K562 (cell line): ENCODE measurements around the gene OTULIN. TPM values are rescaled to one million over a fixed set of nuclear protein-coding genes. Genes with fewer than 3 reads are reported as not detected.

Experiments used
- CHD7 ChIP-seq: fragments of 200-600 bp; sonication (generic); IDR thresholded peaks from one replicate; pipeline ENCODE4 v1.6.1; 2012; ENCODE audit warnings: mild to moderate bottlenecking, low read depth, low read length, inconsistent platforms
- E2F5 ChIP-seq: sonication (generic); formaldehyde crosslinking; IDR thresholded peaks from 2 replicates; pipeline ENCODE4 v1.8.0; 2022; ENCODE audit warnings: mild to moderate bottlenecking, missing genetic modification reagents
- FOXP4 ChIP-seq: sonication (generic); formaldehyde crosslinking; IDR thresholded peaks from 2 replicates; pipeline ENCODE4 v1.8.0; 2022; ENCODE audit warnings: mild to moderate bottlenecking, missing genetic modification reagents, borderline replicate concordance
- JUND ChIP-seq, 2 experiments: IDR thresholded peaks; 2 replicates in 1 of 2; 3 replicates in 1 of 2; pipeline ENCODE4 v1.6.1; 2011; ENCODE audit warnings: borderline replicate concordance in 2 of 2, low read depth in 2 of 2, low read length in 2 of 2, improper control_type of control experiment in 1 of 2, missing biosample characterization in 1 of 2, missing genetic modification characterization in 1 of 2, missing genetic modification reagents in 1 of 2
- MXD1 ChIP-seq: fragments of 250-450 bp; sonication (Bioruptor Pico); IDR thresholded peaks from 2 replicates; pipeline ENCODE4 v1.8.0; 2021; ENCODE audit warnings: borderline replicate concordance, mild to moderate bottlenecking, moderate library complexity; ENCODE audit not compliant: poor library complexity, severe bottlenecking
- POLR3G ChIP-seq: IDR thresholded peaks from 2 replicates; pipeline ENCODE4 v1.6.1; 2011; ENCODE audit not compliant: insufficient read length, insufficient replicate concordance; ENCODE audit errors: extremely low read depth
- SIX5 ChIP-seq, 2 experiments: IDR thresholded peaks; 2 replicates each; pipeline ENCODE4 v1.6.1; 2011; ENCODE audit warnings: low read length in 2 of 2, borderline replicate concordance in 1 of 2, low read depth in 1 of 2, mild to moderate bottlenecking in 1 of 2, moderate library complexity in 1 of 2; ENCODE audit not compliant: insufficient read depth in 1 of 2
- ZNF449 ChIP-seq: fragments of 250-450 bp; sonication (Bioruptor Pico); IDR thresholded peaks from 2 replicates; pipeline ENCODE4 v1.8.0; 2022; ENCODE audit warnings: moderate library complexity, mild to moderate bottlenecking, inconsistent platforms
- polyA plus RNA-seq, 8 experiments: library from polyadenylated mRNA; depleted of rRNA in 4 of 8; stranded (reverse) in 5 of 8; unstranded in 3 of 8; fragments of >200 nt; fragmentation: Nextera tagmentation in 2 of 8; fragmentation: Illumina TruSeq in 1 of 8; extraction: Ambion mirVana in 2 of 8; extraction: Trizol in 1 of 8; gene quantifications; 2 replicates each; pipeline versions ENCODE4 v1.2.1 to v1.2.3, GENCODE V29; 2011 to 2014; ENCODE audit warnings: inconsistent platforms in 1 of 8, missing spikeins in 1 of 8
- total RNA-seq, 7 experiments: library from RNA; depleted of rRNA in 6 of 7; stranded (reverse); fragments of >200 nt in 6 of 7; fragmentation: Illumina TruSeq in 2 of 7; extraction: Trizol in 2 of 7; gene quantifications; 2 replicates each; pipeline versions ENCODE4 v1.2.1 to v1.2.3, GENCODE V29; 2011 to 2021; ENCODE audit warnings: low replicate concordance in 1 of 7

The OTULIN gene
- total and polyA plus RNA-seq, 9 of the 15 experiments (the other 6 are each of a cell fraction or from before 2014, with no cell fraction given) = 3.3 to 33.6 (median 20.1) TPM

GRCh38 chr5:14727428-14727865, 62.9 kb downstream of the OTULIN start (continued):
- TF ChIP-seq MXD1 (CRISPR knock-in tag) (no peak), POLR3G (no peak), JUND (IDR thresholded peaks at IDR 0.05; ENCODE audit: borderline replicate concordance, low read depth, low read length) (peak; percentile 36; the same call in 1 of the 2 replicates), JUND (tag; IDR thresholded peaks at IDR 0.05; ENCODE audit: borderline replicate concordance, low read depth, low read length) (no peak), E2F5 (CRISPR knock-in tag) (no peak), CHD7 (no peak), SIX5 (IDR thresholded peaks at IDR 0.05; ENCODE audit: borderline replicate concordance in 1 of 2, insufficient read depth in 1 of 2, low read depth in 1 of 2, low read length in 2 of 2) (no peak), ZNF449 (CRISPR knock-in tag) (no peak), FOXP4 (no peak)
